IPS-20b (cell line): ENCODE measurements around the gene FAT4.

Experiments
- H3K27ac ChIP-seq: one replicate; pipeline ENCODE4 v1.5.1; 2013; ENCODE audit warnings: low read length
- H3K27me3 ChIP-seq: 2 replicates; pipeline ENCODE4 v1.6.1; 2013; ENCODE audit warnings: mild to moderate bottlenecking, low read length, inconsistent platforms; ENCODE audit not compliant: insufficient read depth
- H3K36me3 ChIP-seq: 2 replicates; pipeline ENCODE4 v1.6.1; 2013; ENCODE audit warnings: low read depth, mild to moderate bottlenecking, inconsistent platforms, low read length, moderate library complexity; ENCODE audit not compliant: insufficient read depth
- H3K4me1 ChIP-seq: 2 replicates; pipeline ENCODE4 v1.6.1; 2013; ENCODE audit warnings: mild to moderate bottlenecking, control low read depth, inconsistent platforms, low read length, moderate library complexity; ENCODE audit not compliant: insufficient read depth
- H3K4me3 ChIP-seq: 2 replicates; pipeline ENCODE4 v1.5.1; 2013; ENCODE audit warnings: mild to moderate bottlenecking, low read length, inconsistent platforms
- H3K9ac ChIP-seq: 2 replicates; pipeline ENCODE4 v1.6.1; 2013; ENCODE audit warnings: low read depth, mild to moderate bottlenecking, inconsistent platforms, low read length, moderate library complexity
- H3K9me3 ChIP-seq: 2 replicates; pipeline ENCODE4 v1.6.1; 2013; ENCODE audit warnings: mild to moderate bottlenecking, low read depth, low read length, inconsistent platforms; ENCODE audit not compliant: insufficient read depth

The FAT4 gene

DNA sequence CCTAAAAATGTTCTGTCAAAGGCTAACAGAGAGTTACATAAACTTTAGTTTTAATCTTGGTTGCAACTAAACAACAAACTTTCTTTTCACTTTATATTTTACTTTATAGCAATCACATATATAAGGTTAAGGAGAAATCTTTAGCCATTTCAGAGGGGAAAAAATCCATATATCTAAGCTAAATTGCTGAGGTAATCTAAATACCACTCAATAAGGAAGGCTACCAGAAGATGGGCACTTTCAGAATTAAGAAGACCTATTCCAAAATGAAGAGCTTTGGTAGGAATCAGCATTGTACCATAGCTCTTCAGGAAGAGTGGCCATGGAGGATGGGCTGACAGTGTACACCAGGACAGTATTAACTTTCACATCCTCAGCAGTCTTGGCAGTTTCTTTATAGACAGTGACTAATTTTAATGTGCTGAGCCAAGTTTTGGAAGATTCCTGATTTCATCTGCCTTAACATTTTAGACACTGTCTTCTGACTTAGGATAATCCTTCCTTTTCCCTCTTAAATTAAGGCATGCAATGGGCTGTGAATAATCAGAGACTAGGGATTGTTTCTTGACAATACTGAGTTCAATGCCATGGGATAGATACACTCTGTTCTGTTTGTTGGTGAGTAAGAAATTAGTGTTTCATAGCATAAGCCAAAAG, 7.1 kb downstream of the FAT4 start:
- H3K27ac ChIP-seq, result no peak overlapping the region

DNA sequence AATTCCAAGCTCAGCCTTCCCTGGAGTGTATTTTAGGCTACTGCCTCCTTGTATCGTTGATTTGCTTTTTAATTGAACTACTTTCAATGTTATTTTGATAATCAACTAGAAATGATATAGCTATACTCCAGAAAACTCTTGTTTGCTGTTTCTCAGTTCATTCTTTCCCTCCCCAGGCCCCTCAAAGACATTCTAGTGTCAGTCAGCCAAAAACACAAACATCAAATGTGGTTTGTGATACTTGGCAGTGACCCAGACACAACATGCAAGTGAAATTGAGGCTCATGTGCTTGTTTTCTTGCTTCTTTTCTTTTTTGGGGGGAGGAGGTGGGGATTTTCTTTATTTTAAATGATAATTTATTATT, 7.6 kb downstream of the FAT4 start:
- Histone ChIP-seq H3K4me1 (peaks cover 18% of the 10 kb centered on the region), H3K9me3 (no peaks in the 10 kb centered on the region), H3K27me3 (peaks cover 20% of the 10 kb centered on the region), H3K4me3 (peak overlapping the region; percentile 25; the same call in 1 of the 2 replicates), H3K36me3 (peaks cover 3% of the 10 kb centered on the region), H3K27ac (no peak overlapping the region), H3K9ac (no peak overlapping the region)

More for the DNA sequence above, 7.1 kb downstream of the FAT4 start:
- H3K4me3 ChIP-seq, result peak overlapping the region; percentile 25; the same call in 1 of the 2 replicates
- peaks cover 25% of the 10 kb centered on the region for H3K27me3 ChIP-seq
- H3K4me1 ChIP-seq, result peaks cover 18% of the 10 kb centered on the region
- no peak overlapping the region for H3K9ac ChIP-seq
- peaks cover 3% of the 10 kb centered on the region for H3K36me3 ChIP-seq
- H3K9me3 ChIP-seq, result no peaks in the 10 kb centered on the region

- Histone ChIP-seq H3K36me3 (peaks cover 1% of the 10 kb centered on the region; the same call in 1 of the 2 replicates), H3K9me3 (no peaks in the 10 kb centered on the region), H3K27ac (no peak overlapping the region), H3K4me1 (peaks cover 18% of the 10 kb centered on the region), H3K4me3 (peak overlapping the region; percentile 17; the same call in 1 of the 2 replicates), H3K27me3 (peaks cover 7% of the 10 kb centered on the region), H3K9ac (no peak overlapping the region)
Observed at GRCh38 chr4:125323654-125324053, 8.9 kb downstream of the FAT4 start.

DNA sequence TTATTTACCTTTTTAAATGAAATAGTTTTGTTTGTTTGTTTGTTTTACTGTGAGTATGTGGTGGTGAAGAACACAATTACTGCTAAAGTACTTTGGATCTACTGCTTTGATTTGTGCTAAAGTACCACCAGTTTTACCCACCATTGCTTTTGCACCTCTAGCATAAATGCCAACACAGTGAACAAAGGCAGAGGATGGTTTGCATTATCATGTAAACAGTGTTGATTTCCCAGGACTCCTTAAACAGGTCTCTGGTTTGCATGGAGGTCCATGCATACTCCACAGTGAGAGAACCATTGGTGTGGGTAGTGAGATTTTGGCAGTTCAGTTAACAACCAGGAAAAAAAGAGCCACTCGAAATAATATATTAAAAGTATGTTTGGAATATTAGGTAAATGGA, 11.0 kb downstream of the FAT4 start:
- Histone ChIP-seq H3K27me3 (no peaks in the 10 kb centered on the region), H3K9me3 (no peaks in the 10 kb centered on the region), H3K27ac (no peak overlapping the region), H3K9ac (no peak overlapping the region), H3K4me1 (peaks cover 18% of the 10 kb centered on the region), H3K36me3 (no peaks in the 10 kb centered on the region), H3K4me3 (peak overlapping the region; percentile 6; the same call in 1 of the 2 replicates)

DNA sequence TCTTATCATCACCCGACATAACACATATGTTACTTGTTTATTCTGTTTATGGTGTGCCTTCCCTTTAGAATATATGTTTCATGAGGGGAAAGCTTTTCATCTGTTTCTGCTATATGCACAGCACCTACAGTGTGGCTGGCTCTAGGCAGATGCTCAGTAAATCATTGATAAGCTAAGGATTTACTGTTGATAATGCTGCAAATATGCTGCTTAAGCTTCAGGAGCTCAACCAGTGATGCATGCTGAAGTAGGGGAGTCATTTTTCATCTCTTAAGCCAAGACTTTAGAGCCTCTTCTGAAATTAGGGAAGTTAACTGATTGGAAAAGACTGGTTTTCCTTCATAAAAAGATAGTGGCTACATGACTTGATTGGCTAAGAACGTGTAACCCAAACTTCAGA, 16.4 kb downstream of the FAT4 start:
- Histone ChIP-seq H3K9me3 (no peaks in the 10 kb centered on the region), H3K4me1 (no peaks in the 10 kb centered on the region), H3K4me3 (no peak overlapping the region), H3K9ac (no peak overlapping the region), H3K36me3 (no peaks in the 10 kb centered on the region), H3K27me3 (no peaks in the 10 kb centered on the region), H3K27ac (no peak overlapping the region)

DNA sequence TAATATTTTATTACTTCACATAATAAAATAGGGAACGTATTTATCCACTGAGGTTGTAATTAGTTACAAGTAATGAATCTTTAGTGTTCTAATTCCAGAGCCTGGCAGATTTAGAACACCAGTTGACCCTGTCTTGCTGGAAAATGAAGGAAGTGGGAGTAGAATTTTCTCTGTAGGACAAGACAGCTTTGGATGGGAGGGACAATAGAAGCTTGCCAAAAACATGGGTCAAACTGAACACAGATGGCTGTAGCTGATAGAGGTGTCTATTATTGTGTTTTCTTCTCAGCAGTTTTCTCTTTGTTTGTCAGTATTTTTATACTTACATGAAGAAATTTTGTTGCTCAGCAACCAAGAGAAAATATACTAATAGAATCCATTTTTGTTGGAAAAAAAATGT, 20.2 kb downstream of the FAT4 start:
- Histone ChIP-seq H3K4me1 (0 out of 2 replicates have a peak, but pooled peaks cover 2% of the 10 kb centered on the region), H3K9ac (no peak overlapping the region), H3K27me3 (no peaks in the 10 kb centered on the region), H3K27ac (no peak overlapping the region), H3K9me3 (no peaks in the 10 kb centered on the region), H3K36me3 (no peaks in the 10 kb centered on the region), H3K4me3 (no peak overlapping the region)

DNA sequence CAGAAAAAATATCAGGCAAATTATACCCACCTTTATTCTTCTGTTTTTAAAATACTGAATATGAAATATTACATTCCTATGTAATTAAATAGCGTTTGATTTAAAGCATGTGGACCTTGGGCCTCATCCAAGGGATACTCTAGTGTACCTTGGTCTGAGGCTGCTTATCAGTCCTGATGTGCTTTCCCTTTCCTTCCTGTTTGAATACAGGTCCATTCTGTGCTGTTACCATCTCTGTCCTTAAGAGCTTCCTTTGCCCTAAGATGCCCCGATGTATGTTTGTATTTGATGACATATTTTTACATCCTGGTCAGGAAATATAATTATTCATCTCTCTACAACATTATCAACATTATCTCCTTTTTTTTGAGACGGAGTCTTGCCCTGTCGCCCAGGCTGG, 24.1 kb downstream of the FAT4 start:
- Histone ChIP-seq H3K27me3 (no peaks in the 10 kb centered on the region), H3K9me3 (no peaks in the 10 kb centered on the region), H3K36me3 (no peaks in the 10 kb centered on the region), H3K27ac (no peak overlapping the region), H3K9ac (no peak overlapping the region), H3K4me3 (no peak overlapping the region), H3K4me1 (peaks cover 6% of the 10 kb centered on the region; the same call in 1 of the 2 replicates)

DNA sequence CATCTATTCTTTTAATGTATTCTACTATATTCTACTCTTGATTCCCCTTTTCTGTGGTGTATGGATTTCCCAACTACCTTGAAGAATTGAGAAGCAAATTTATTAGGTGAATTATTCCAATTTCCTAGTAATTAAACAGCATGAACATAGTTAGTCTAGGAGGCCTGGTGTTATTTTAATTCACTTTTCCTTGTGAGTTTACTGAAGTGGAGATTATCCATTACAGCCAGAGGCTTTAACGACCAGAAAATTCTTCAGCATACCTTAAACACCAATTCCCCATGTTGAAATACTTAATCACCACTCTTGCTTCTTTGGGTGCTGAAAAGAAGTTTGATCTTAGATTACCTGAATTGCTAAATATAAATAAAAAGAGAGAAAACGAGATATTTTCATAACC, 29.4 kb downstream of the FAT4 start:
- Histone ChIP-seq H3K9me3 (no peaks in the 10 kb centered on the region), H3K27me3 (no peaks in the 10 kb centered on the region), H3K9ac (no peak overlapping the region), H3K4me3 (no peak overlapping the region), H3K36me3 (no peaks in the 10 kb centered on the region), H3K27ac (no peak overlapping the region), H3K4me1 (peaks cover 12% of the 10 kb centered on the region)

GRCh38 chr4:125346616-125347015, 31.9 kb downstream of the FAT4 start:
- Histone ChIP-seq H3K9ac (no peak overlapping the region), H3K4me3 (no peak overlapping the region), H3K36me3 (no peaks in the 10 kb centered on the region), H3K27ac (no peak overlapping the region), H3K4me1 (peaks cover 8% of the 10 kb centered on the region; the same call in 1 of the 2 replicates), H3K27me3 (no peaks in the 10 kb centered on the region), H3K9me3 (no peaks in the 10 kb centered on the region)

DNA sequence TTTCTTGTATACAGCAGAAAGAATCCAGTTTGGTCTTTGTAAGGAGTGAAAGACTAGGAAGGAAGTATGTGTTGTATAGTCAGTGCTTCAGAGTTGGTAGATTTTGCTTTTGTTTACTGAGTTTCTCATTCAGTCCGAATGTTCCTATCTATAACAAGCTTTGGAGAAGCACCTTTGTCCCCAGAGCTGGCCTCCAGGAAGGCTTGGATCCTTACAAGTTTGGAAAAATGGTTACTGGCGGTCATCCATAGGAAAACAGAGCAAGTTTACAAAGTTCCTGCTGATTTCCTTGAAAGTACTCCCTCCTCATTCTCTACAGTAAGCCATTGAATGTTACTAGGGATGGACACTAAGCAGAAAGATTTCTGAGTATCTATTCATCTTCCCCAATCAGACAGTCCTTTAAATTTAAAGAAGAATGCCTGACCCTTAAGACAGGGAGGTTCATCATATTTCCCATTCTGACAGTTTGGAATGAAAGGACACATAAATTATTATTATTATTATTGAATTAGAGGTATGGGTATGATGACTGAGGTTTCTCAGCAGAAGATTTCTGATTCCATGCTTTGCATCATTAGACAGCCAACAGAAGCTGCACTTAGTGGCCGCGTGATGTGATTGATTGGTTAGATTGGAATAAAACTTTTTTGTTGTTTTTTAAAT, 35.8 kb downstream of the FAT4 start:
- Histone ChIP-seq H3K27ac (no peak overlapping the region), H3K4me1 (peaks cover 8% of the 10 kb centered on the region; the same call in 1 of the 2 replicates), H3K4me3 (no peak overlapping the region), H3K9ac (no peak overlapping the region), H3K9me3 (no peaks in the 10 kb centered on the region), H3K36me3 (no peaks in the 10 kb centered on the region), H3K27me3 (no peaks in the 10 kb centered on the region)

- H3K36me3 ChIP-seq, result no peaks in the 10 kb centered on the region
- H3K9ac ChIP-seq, result no peak overlapping the region
- H3K4me1 ChIP-seq, result peaks cover 8% of the 10 kb centered on the region; the same call in 1 of the 2 replicates
- H3K27me3 ChIP-seq, result no peaks in the 10 kb centered on the region
- no peak overlapping the region for H3K27ac ChIP-seq
- no peaks in the 10 kb centered on the region for H3K9me3 ChIP-seq
- no peak overlapping the region for H3K4me3 ChIP-seq
Observed at GRCh38 chr4:125352521-125352920, 37.8 kb downstream of the FAT4 start.

GRCh38 chr4:125353131-125353530, 38.4 kb downstream of the FAT4 start:
- Histone ChIP-seq H3K9me3 (no peaks in the 10 kb centered on the region), H3K4me1 (peaks cover 8% of the 10 kb centered on the region; the same call in 1 of the 2 replicates), H3K27ac (no peak overlapping the region), H3K36me3 (no peaks in the 10 kb centered on the region), H3K9ac (no peak overlapping the region), H3K4me3 (no peak overlapping the region), H3K27me3 (no peaks in the 10 kb centered on the region)
